Vagina (tissue), 2 donors: ENCODE measurements around the gene RBM3. TPM values are rescaled to one million over a fixed set of nuclear protein-coding genes. Genes with fewer than 3 reads are reported as not detected.

Source experiments
- DNase-seq, 2 donors: peaks; one replicate each; pipeline ENCODE4 v3.0.0-alpha.2; 2017; ENCODE audit errors: extremely low spot score in 2 of 2
- H3K27ac ChIP-seq: fragments of 200-600 bp; sonication (generic); one replicate; pipeline ENCODE4 v1.5.1; 2019
- H3K27me3 ChIP-seq: fragments of 200-600 bp; sonication (generic); one replicate; pipeline ENCODE4 v1.5.1; 2019
- H3K36me3 ChIP-seq, 2 donors: fragments of 200-600 bp; sonication (generic); one replicate each; pipeline ENCODE4 v1.5.1; 2017 to 2019
- H3K4me1 ChIP-seq: fragments of 200-600 bp; sonication (generic); one replicate; pipeline ENCODE4 v1.5.1; 2019
- H3K4me3 ChIP-seq, 2 donors: fragments of 200-600 bp; sonication (generic); 1 replicate in 1 of 2; 2 replicates in 1 of 2; pipeline ENCODE4 v1.5.1; 2016 to 2019
- H3K9me3 ChIP-seq: fragments of 200-600 bp; sonication (generic); one replicate; pipeline ENCODE4 v1.5.1; 2019
- POLR2A ChIP-seq, 2 donors: fragments of 450-650 bp; IDR thresholded peaks; one replicate each; pipeline ENCODE4 v1.6.1; 2017; ENCODE audit warnings: antibody characterized with exemption in 2 of 2, mild to moderate bottlenecking in 2 of 2, moderate library complexity in 2 of 2
- POLR2AphosphoS5 ChIP-seq, 2 donors: sonication (generic); formaldehyde crosslinking; IDR thresholded peaks; one replicate each; pipeline ENCODE4 v1.9.0; 2017; ENCODE audit warnings: antibody characterized with exemption in 2 of 2, mild to moderate bottlenecking in 2 of 2, low read depth in 1 of 2; ENCODE audit not compliant: insufficient read depth in 1 of 2
- intact Hi-C: fragments of 100-400 bp; cut with DNase I; formaldehyde crosslinking; loops from one replicate; pipeline ENCODE4 v1.15.1; 2023
- total RNA-seq: library from RNA; depleted of rRNA; stranded (reverse); fragments of >200 nt; gene quantifications from one replicate; pipeline ENCODE4 v1.2.3, GENCODE V29; 2016
- TF ChIP-seq, protein P1 (sequence below), 3 experiments: fragments of 450-650 bp in 2 of 3; fragments of 200-600 bp in 1 of 3; sonication (generic) in 1 of 3; IDR thresholded peaks; one replicate each; pipeline ENCODE4 v1.5.1; 2017 to 2019; ENCODE audit warnings: antibody characterized with exemption in 3 of 3, mild to moderate bottlenecking in 2 of 3, moderate library complexity in 2 of 3

Gene RBM3
- total RNA-seq, 1 donor from 2014 or later, result 148 TPM

DNA sequence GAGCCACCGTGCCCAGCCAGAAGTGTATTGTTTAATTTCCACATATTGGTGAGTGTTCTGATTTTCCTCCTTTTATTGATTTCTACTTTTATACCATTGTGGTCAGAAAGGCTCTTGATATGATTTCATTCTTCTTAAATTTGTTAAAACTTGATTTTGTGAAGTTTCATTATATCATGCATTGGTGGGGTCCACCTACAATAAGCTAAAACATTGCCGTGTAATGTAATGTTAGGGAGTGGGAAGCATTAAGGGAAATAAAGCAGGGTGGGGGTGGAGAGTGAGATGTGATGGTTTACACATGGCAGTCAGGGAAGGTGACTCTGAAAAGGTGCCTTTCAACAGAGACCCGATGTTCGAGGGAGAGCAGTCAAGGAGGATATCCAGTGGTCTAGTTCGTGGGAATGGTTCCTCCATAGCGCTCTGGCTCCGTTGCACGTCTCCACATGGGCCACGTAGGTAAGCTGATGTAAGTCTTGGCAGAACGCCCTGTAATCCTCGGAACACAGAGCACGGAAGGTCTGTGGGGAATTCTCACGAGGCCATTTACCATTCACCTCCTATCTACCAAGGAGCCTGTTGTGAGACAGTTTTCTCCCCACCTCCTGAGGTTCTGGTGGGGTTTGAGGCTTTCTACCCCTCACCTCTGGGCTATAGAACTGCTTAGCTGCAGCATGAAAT, 15.3 kb downstream of the RBM3 start:
- TF ChIP-seq POLR2A (IDR thresholded peaks at IDR 0.05), result no peak
- TF ChIP-seq, protein P1, sequence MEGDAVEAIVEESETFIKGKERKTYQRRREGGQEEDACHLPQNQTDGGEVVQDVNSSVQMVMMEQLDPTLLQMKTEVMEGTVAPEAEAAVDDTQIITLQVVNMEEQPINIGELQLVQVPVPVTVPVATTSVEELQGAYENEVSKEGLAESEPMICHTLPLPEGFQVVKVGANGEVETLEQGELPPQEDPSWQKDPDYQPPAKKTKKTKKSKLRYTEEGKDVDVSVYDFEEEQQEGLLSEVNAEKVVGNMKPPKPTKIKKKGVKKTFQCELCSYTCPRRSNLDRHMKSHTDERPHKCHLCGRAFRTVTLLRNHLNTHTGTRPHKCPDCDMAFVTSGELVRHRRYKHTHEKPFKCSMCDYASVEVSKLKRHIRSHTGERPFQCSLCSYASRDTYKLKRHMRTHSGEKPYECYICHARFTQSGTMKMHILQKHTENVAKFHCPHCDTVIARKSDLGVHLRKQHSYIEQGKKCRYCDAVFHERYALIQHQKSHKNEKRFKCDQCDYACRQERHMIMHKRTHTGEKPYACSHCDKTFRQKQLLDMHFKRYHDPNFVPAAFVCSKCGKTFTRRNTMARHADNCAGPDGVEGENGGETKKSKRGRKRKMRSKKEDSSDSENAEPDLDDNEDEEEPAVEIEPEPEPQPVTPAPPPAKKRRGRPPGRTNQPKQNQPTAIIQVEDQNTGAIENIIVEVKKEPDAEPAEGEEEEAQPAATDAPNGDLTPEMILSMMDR (IDR thresholded peaks at IDR 0.05), result no peak
- TF ChIP-seq POLR2AphosphoS5 (IDR thresholded peaks at IDR 0.05; ENCODE audit: insufficient read depth in 1 of 2, low read depth in 1 of 2), result no peak
- Histone ChIP-seq H3K27ac (no peak overlapping the region), H3K4me1 (no peaks in the 10 kb centered on the region), H3K27me3 (no peaks in the 10 kb centered on the region), H3K9me3 (no peaks in the 10 kb centered on the region), H3K36me3 (no peaks in the 10 kb centered on the region), H3K4me3 (no peak overlapping the region)
- no peak for DNase-seq
- intact Hi-C loops, result no loop called here

DNA sequence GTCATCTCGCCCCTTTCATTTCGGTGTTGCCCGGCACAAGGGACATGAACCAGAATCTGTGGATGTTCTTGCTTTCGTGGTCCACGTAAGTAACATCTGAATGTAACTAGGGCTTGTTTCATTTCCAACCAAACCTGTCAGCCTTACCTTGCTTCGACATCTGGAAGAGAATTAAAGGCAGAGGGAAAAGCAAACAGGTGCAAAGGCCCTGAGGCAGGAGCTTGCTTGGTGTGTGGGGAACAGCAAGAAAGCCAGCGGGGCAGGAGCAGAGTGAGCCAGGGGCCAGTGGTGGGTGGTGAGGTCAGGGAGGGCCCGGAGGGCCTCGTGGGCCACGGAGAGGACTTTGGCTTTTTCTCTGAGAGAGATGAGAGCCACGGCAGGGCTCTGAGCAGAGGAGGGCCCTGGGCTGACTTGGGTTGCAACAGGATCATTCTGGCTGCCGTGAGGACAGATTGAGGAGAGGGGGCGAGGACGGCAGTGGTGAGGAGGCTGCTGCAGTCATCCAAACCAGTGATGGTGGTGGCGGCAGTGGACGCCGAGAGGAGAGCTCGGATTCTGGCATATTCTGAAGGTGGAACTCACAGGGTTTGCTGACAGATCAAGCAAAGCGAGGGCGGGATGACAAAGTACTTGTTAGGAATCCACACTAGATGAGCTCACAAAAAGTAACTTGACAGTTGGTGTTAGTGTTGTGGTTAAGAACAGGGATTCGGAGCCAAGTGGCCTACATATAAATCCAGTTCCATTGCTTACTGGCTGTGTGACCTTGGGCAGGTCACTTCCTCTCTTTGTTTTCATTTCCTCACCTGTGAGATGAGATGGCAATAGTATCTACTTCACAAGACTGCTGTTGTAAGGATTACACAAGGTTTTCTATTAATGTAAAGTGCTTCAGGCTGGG, 16.2 kb downstream of the RBM3 start:
- TF ChIP-seq POLR2A (IDR thresholded peaks at IDR 0.05), result no peak
- Histone ChIP-seq H3K27ac (peak overlapping the region; percentile 69), H3K27me3 (no peaks in the 10 kb centered on the region), H3K4me1 (no peaks in the 10 kb centered on the region), H3K4me3 (no peak overlapping the region), H3K9me3 (no peaks in the 10 kb centered on the region), H3K36me3 (no peaks in the 10 kb centered on the region)
- intact Hi-C loops, result no loop called here
- DNase-seq, result no peak

DNA sequence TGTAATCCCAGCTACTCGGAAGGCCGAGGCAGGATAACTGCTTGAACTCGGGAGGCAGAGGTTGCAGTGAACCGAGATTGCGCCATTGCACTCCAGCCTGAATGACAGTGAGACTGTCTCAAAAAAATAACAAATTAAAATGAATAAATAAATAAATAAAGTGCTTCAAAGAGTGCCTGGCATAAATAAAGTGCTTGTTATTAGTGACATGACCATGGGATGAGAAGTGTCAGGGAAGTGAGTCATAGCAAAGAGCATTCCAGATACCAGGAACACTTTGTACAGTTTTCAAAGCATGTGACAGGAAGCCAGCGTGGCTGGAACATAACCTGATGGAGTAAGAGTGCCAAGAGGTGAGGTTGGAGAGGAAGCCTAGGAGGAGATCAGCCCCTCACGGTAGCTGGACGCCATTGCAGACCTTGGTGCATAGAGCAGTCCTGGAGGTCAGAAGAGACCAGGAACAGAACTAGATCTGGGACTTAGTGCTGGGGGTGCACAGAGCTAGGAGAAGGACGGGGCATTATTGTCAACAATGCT, 17.0 kb downstream of the RBM3 start:
- H3K27ac ChIP-seq, result peak overlapping the region; percentile 69
- no peaks in the 10 kb centered on the region for H3K9me3 ChIP-seq
- no peak overlapping the region for H3K4me3 ChIP-seq
- no peaks in the 10 kb centered on the region for H3K4me1 ChIP-seq
- H3K36me3 ChIP-seq, result no peaks in the 10 kb centered on the region
- DNase-seq, result no peak
- H3K27me3 ChIP-seq, result no peaks in the 10 kb centered on the region
- TF ChIP-seq POLR2AphosphoS5 (IDR thresholded peaks at IDR 0.05; ENCODE audit: insufficient read depth in 1 of 2, low read depth in 1 of 2) (peak in 1 of 2 donors; percentile 85), POLR2A (IDR thresholded peaks at IDR 0.05) (no peak)
- TF ChIP-seq, protein P1 (IDR thresholded peaks at IDR 0.05), result no peak
- intact Hi-C loops, result no loop called here

DNA sequence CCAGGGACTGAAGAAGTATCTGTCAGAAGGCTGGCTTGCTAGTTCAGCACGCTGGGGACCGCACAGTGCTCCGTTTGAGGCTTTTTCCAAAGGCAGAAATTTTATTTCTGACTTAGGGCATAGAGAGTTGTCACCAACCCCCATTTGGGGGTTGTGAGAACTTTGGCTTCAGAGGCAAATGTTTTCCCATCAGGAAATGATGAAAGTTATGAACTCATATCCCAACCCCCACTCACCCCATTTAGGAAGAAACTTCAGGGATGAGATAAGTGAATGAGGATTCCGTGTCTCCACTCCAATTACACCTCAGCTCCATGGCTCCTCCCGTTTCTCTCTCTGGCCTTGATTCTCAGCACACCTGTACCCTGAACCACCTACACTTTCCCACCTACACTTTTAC, 18.7 kb downstream of the RBM3 start:
- no peaks in the 10 kb centered on the region for H3K4me1 ChIP-seq
- intact Hi-C loops, result no loop called here
- H3K27ac ChIP-seq, result no peak overlapping the region
- no peak for TF ChIP-seq POLR2A (IDR thresholded peaks at IDR 0.05)
- TF ChIP-seq POLR2AphosphoS5 (IDR thresholded peaks at IDR 0.05; ENCODE audit: insufficient read depth in 1 of 2, low read depth in 1 of 2), result no peak
- TF ChIP-seq, protein P1 (IDR thresholded peaks at IDR 0.05), result no peak
- H3K4me3 ChIP-seq, result no peak overlapping the region
- no peak for DNase-seq
- no peaks in the 10 kb centered on the region for H3K27me3 ChIP-seq
- no peaks in the 10 kb centered on the region for H3K36me3 ChIP-seq
- H3K9me3 ChIP-seq, result no peaks in the 10 kb centered on the region

DNA sequence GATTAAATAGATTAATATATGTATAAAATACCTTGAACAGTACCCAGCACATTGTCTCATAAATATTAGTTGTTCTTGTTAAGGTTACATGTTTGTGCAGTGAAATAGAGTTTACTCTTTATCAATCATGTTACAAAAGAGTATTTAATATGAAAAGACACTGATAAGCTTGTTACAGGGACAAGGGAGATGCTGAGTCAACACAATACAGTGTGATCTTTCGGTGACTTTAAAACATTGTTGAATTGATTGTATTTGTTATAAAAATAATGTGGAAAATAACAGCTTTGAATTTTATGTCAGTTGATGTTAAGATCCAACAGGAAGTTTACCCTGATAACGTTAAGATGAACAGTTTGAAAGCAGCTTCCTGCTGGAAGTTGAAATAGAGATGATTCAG, 21.6 kb downstream of the RBM3 start:
- intact Hi-C loops, result no loop called here
- Histone ChIP-seq H3K4me3 (no peak overlapping the region), H3K27me3 (no peaks in the 10 kb centered on the region), H3K27ac (no peak overlapping the region), H3K36me3 (peaks cover 0 to 22% of the 10 kb centered on the region in 2 donors), H3K9me3 (no peaks in the 10 kb centered on the region), H3K4me1 (peaks cover 11% of the 10 kb centered on the region)
- DNase-seq, result no peak
- TF ChIP-seq POLR2A (IDR thresholded peaks at IDR 0.05), result no peak
- TF ChIP-seq, protein P1 (IDR thresholded peaks at IDR 0.05), result no peak
